Measurements from ENCODE around the gene ERVFRD-1. TPM values are rescaled to one million over a fixed set of nuclear protein-coding genes. Genes with fewer than 3 reads are reported as not detected.

The ERVFRD-1 gene
- total and polyA plus RNA-seq, 2 donors (not counting 3 experiments of a cell fraction or from before 2014, with no cell fraction given): not detected

DNA sequence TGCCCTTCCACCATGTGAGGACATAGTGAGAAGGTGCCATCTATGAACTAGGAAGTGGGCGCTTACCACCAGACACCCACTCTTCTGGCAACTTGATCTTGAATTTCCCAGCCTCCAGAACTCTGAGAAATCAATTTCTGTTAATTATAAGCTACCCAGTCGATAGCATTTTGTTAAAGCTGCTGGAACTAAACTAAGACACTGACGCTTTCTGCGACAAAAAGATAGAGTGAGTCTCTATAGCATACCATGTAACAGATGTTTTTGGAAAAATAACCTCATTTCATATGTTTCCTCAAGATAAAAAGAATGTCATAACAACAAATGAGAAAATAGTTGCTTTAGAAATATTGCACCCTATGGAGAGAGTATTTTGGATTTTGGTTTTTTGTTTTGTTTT, 33.3 kb downstream of the ERVFRD-1 start:
- intact Hi-C loops (cut with micrococcal nuclease): no loop called here
- Histone ChIP-seq H3K9ac (replicated peaks; ENCODE audit: extremely low read depth, insufficient read depth, low read length) (no peak overlapping the region), H3K79me2 (ENCODE audit: control insufficient read depth, insufficient read depth, low read length) (no peaks in the 10 kb centered on the region), H3K27me3 (ENCODE audit: control insufficient read depth in 2 of 2, insufficient read depth in 2 of 2, low read length in 2 of 2) (no peaks in the 10 kb centered on the region), H3K36me3 (ENCODE audit: control insufficient read depth in 2 of 2, extremely low read depth in 1 of 2, insufficient read depth in 2 of 2, low read length in 2 of 2) (no peaks in the 10 kb centered on the region), H3K4me2 (ENCODE audit: insufficient read depth, low read length) (no peak overlapping the region), H3K4me1 (ENCODE audit: control insufficient read depth, extremely low read depth, insufficient read depth, low read length) (no peaks in the 10 kb centered on the region), H2AFZ (ENCODE audit: low read depth, low read length) (no peak overlapping the region), H3K9me1 (replicated peaks; ENCODE audit: control insufficient read depth, extremely low read depth, insufficient read depth, low read length) (no peaks in the 10 kb centered on the region), H3K27ac (ENCODE audit: insufficient read depth, low read depth, low read length) (no peak overlapping the region), H3K4me3 (replicated peaks in 1 of 3; ENCODE audit: insufficient read depth in 1 of 3, low read depth in 1 of 3, low read length in 3 of 3) (no peak overlapping the region), H3K9me3 (replicated peaks; ENCODE audit: control insufficient read depth, insufficient read depth, low read length) (no peaks in the 10 kb centered on the region), H4K20me1 (replicated peaks; ENCODE audit: control insufficient read depth, extremely low read depth, insufficient read depth, low read length) (no peaks in the 10 kb centered on the region)
- no peak for TF ChIP-seq MAX (IDR thresholded peaks at IDR 0.05; ENCODE audit: insufficient read depth, insufficient read length)
- TF ChIP-seq GATA2 (IDR thresholded peaks at IDR 0.05; ENCODE audit: insufficient read depth, insufficient read length, low read depth, low read length): no peak
- TF ChIP-seq MYC (IDR thresholded peaks at IDR 0.05; ENCODE audit: low read depth, low read length): no peak
- TF ChIP-seq CTCF (IDR thresholded peaks at IDR 0.05; ENCODE audit: extremely low read depth in 1 of 2, insufficient read depth in 1 of 2, low read depth in 1 of 2, low read length in 2 of 2): no peak
- TF ChIP-seq POLR2AphosphoS5 (IDR thresholded peaks at IDR 0.05; ENCODE audit: insufficient read depth, low read depth, low read length): no peak
- TF ChIP-seq EZH2 (IDR thresholded peaks at IDR 0.05; ENCODE audit: borderline replicate concordance, low read depth, low read length, severe bottlenecking): no peak
- no peak for TF ChIP-seq FOS (IDR thresholded peaks at IDR 0.05; ENCODE audit: borderline replicate concordance, insufficient read depth, low read length)
- CTCF ChIA-PET: interaction anchor here (0.7 kb wide), 1 partner anchor 9 kb away, joined by 5 read pairs; no protein-coding TSS in a partner anchor
- POLR2A ChIA-PET: no interaction called here
- no peak for DNase-seq (ENCODE audit: low read depth, low spot score)
- dilution Hi-C loops (cut with MboI; ENCODE audit: extremely low pct_ligation_motif_present, low sequenced_read_pairs): no loop called here
- FAIRE-seq: no peak
- no TSS peak for BruUV-seq (replicated peaks)
